CD4-positive, alpha-beta memory T cell (primary cell): ENCODE measurements around the gene C1QL3. TPM values are rescaled to one million over a fixed set of nuclear protein-coding genes. Genes with fewer than 3 reads are reported as not detected.

Experiments
- CTCF ChIA-PET: fragments of 350-600 bp; sonication (Branson Sonifier 250); formaldehyde crosslinking; loops from one replicate; lab custom pipeline; 2021; ENCODE audit warnings: inconsistent platforms; ENCODE audit not compliant: partially characterized antibody; lab: Charles Lee
- POLR2A ChIA-PET: fragments of 350-600 bp; sonication (Branson Sonifier 250); formaldehyde crosslinking; loops from one replicate; lab custom pipeline; 2021; ENCODE audit not compliant: partially characterized antibody; lab: Charles Lee
- DNase-seq, 5 donors: peaks; one replicate each; pipeline versions ENCODE4 v3.0.0 to v3.0.0-alpha.2; 2020 to 2022; ENCODE audit warnings: mixed read lengths in 1 of 5
- H3K27ac ChIP-seq: one replicate; pipeline ENCODE4 v1.7.0; 2013; ENCODE audit warnings: low read depth, low read length
- H3K27me3 ChIP-seq: 2 replicates; pipeline ENCODE4 v1.7.0; 2013; ENCODE audit warnings: mild to moderate bottlenecking, low read length, moderate library complexity; ENCODE audit not compliant: insufficient read depth
- H3K36me3 ChIP-seq: 2 replicates; pipeline ENCODE4 v1.7.0; 2013; ENCODE audit warnings: mild to moderate bottlenecking, low read length, moderate library complexity; ENCODE audit not compliant: insufficient read depth
- H3K4me1 ChIP-seq: 2 replicates; pipeline ENCODE4 v1.7.0; 2013; ENCODE audit warnings: mild to moderate bottlenecking, low read length, moderate library complexity; ENCODE audit not compliant: insufficient read depth
- H3K4me3 ChIP-seq, 2 donors: one replicate each; pipeline ENCODE4 v1.7.0; 2013; ENCODE audit warnings: low read length in 2 of 2, mild to moderate bottlenecking in 1 of 2
- H3K9me3 ChIP-seq, 2 donors: one replicate each; pipeline ENCODE4 v1.7.0; 2013; ENCODE audit warnings: low read length in 2 of 2, control low read depth in 1 of 2; ENCODE audit not compliant: control insufficient read depth in 1 of 2
- H3K27ac Mint-ChIP-seq, 7 donors: one replicate each; pipeline ENCODE4 v1.8.0; 2020 to 2021; ENCODE audit warnings: mixed read lengths in 7 of 7, mild to moderate bottlenecking in 6 of 7, inconsistent platforms in 3 of 7, moderate library complexity in 3 of 7
- H3K27me3 Mint-ChIP-seq, 2 donors: one replicate each; pipeline ENCODE4 v1.8.0; 2020 to 2021; ENCODE audit warnings: mixed read lengths in 2 of 2
- H3K36me3 Mint-ChIP-seq, 2 donors: one replicate each; pipeline ENCODE4 v1.8.0; 2020 to 2021; ENCODE audit warnings: mixed read lengths in 2 of 2, inconsistent platforms in 1 of 2, mild to moderate bottlenecking in 1 of 2
- H3K4me1 Mint-ChIP-seq, 4 donors: one replicate each; pipeline ENCODE4 v1.8.0; 2020 to 2021; ENCODE audit warnings: mixed read lengths in 4 of 4, mild to moderate bottlenecking in 1 of 4
- H3K4me3 Mint-ChIP-seq, 8 donors: one replicate each; pipeline ENCODE4 v1.8.0; 2020 to 2021; ENCODE audit warnings: mixed read lengths in 8 of 8, mild to moderate bottlenecking in 7 of 8, moderate library complexity in 6 of 8, inconsistent platforms in 3 of 8
- H3K9me3 Mint-ChIP-seq, 8 donors: one replicate each; pipeline ENCODE4 v1.8.0; 2020 to 2021; ENCODE audit warnings: mixed read lengths in 8 of 8, mild to moderate bottlenecking in 5 of 8, inconsistent platforms in 3 of 8, moderate library complexity in 1 of 8
- intact Hi-C: fragments of 100-400 bp; cut with micrococcal nuclease; formaldehyde crosslinking; loops from one replicate; pipeline ENCODE4 v1.15.1; 2023
- polyA plus RNA-seq, 2 donors: library from polyadenylated mRNA; unstranded; fragments of 300-500 nt; fragmentation: Illumina TruSeq; gene quantifications; one replicate each; pipeline ENCODE4 v1.2.3, GENCODE V29; 2021
- total RNA-seq, 2 experiments: library from RNA; stranded (reverse); gene quantifications; one replicate each; pipeline ENCODE4 v1.2.3, GENCODE V29; 2021

The C1QL3 gene
- total and polyA plus RNA-seq, 4 experiments from 2014 or later: 0.48 TPM; not detected in 2

GRCh38 chr10:16472828-16473227, 48.9 kb downstream of the C1QL3 start:
- Mint-ChIP-seq H3K27ac (no peak overlapping the region), H3K9me3 (peaks cover 0 to 2% (median 0%) of the 10 kb centered on the region in 8 donors), H3K36me3 (peaks cover 21 to 27% of the 10 kb centered on the region in 2 donors), H3K4me3 (no peak overlapping the region), H3K4me1 (peaks cover 16 to 20% (median 17%) of the 10 kb centered on the region in 4 donors), H3K27me3 (no peaks in the 10 kb centered on the region)
- Histone ChIP-seq H3K27me3 (no peaks in the 10 kb centered on the region), H3K4me3 (no peak overlapping the region), H3K4me1 (peaks cover 5% of the 10 kb centered on the region), H3K36me3 (no peaks in the 10 kb centered on the region), H3K9me3 (no peaks in the 10 kb centered on the region), H3K27ac (no peak overlapping the region)
- no peak for DNase-seq
- intact Hi-C loops: no loop called here
- CTCF ChIA-PET: no interaction called here
- POLR2A ChIA-PET: no interaction called here

- peak in 1 of 5 donors; percentile 35 for DNase-seq
- ChIA-PET CTCF (interaction anchor here (1.4 kb wide), 1 partner anchor 74 kb away, joined by 3 read pairs; no protein-coding TSS in a partner anchor), POLR2A (no interaction called here)
- Histone ChIP-seq H3K4me1 (peaks cover 5% of the 10 kb centered on the region), H3K36me3 (no peaks in the 10 kb centered on the region), H3K9me3 (no peaks in the 10 kb centered on the region), H3K27ac (no peak overlapping the region), H3K27me3 (no peaks in the 10 kb centered on the region), H3K4me3 (no peak overlapping the region)
- Mint-ChIP-seq H3K27me3 (no peaks in the 10 kb centered on the region), H3K36me3 (peaks cover 21 to 32% of the 10 kb centered on the region in 2 donors), H3K27ac (peak overlapping the region in 4 of 7 donors; percentile 4 to 73 (median 40)), H3K4me3 (peak overlapping the region in 2 of 8 donors; percentile 2 to 12), H3K9me3 (peaks cover 0 to 2% (median 0%) of the 10 kb centered on the region in 8 donors), H3K4me1 (peaks cover 17 to 24% (median 17%) of the 10 kb centered on the region in 4 donors)
- intact Hi-C loops: no loop called here
Measured at GRCh38 chr10:16470747-16471146, 50.9 kb downstream of the C1QL3 start.

- peaks cover 2% of the 10 kb centered on the region for H3K4me1 ChIP-seq
- H3K27me3 ChIP-seq: no peaks in the 10 kb centered on the region
- Mint-ChIP-seq H3K36me3 (peaks cover 27 to 46% of the 10 kb centered on the region in 2 donors), H3K27me3 (no peaks in the 10 kb centered on the region), H3K27ac (no peak overlapping the region), H3K9me3 (peaks cover 0 to 2% (median 0%) of the 10 kb centered on the region in 8 donors), H3K4me1 (peaks cover 15 to 23% (median 20%) of the 10 kb centered on the region in 4 donors), H3K4me3 (no peak overlapping the region)
- intact Hi-C loops: no loop called here
- H3K36me3 ChIP-seq: no peaks in the 10 kb centered on the region
- no peak overlapping the region for H3K27ac ChIP-seq
- DNase-seq: no peak
- POLR2A ChIA-PET: interaction anchor here (0.7 kb wide), 1 partner anchor 29 kb away, joined by 3 read pairs; the partner anchor contains the start of gene PTER
- no peaks in the 10 kb centered on the region for H3K9me3 ChIP-seq
- H3K4me3 ChIP-seq: no peak overlapping the region
- CTCF ChIA-PET: interaction anchor here (1.7 kb wide), 1 partner anchor 10 kb away, joined by 4 read pairs; no protein-coding TSS in a partner anchor
Measured at GRCh38 chr10:16466001-16466400, 55.7 kb downstream of the C1QL3 start.

Other genes with a start within 250 kb of the C1QL3 start
- gene PTER, start 84.9 kb downstream of the C1QL3 start, total RNA-seq: 10 to 100 TPM; 24.1 to 26.5 TPM
- gene PTER, start 84.9 kb downstream of the C1QL3 start, polyA plus RNA-seq: 10 to 100 TPM; 20.8 to 22.1 TPM